ENCODE data around the gene MLN.

DNA sequence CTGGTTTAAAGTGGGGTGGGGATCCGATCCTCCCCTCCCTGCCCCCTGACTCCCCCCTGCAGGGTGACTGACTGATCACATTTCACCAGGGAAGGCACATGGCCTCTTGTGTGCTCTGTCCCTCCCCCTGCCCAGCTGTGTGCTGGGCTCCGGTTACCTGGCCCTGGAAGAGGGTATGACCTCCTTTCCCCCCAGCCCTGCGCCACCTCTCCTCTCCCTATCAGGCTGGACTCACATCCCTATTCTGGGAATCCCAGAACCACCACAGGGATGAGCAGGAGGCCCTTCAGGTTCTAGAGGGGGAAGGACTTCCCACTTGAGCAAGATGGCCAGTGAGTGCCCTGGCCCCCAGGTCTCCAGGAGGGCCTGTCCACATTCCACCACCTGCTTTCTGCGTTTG, 55.0 kb downstream of the MLN start:
- TF ChIP-seq, protein P1, sequence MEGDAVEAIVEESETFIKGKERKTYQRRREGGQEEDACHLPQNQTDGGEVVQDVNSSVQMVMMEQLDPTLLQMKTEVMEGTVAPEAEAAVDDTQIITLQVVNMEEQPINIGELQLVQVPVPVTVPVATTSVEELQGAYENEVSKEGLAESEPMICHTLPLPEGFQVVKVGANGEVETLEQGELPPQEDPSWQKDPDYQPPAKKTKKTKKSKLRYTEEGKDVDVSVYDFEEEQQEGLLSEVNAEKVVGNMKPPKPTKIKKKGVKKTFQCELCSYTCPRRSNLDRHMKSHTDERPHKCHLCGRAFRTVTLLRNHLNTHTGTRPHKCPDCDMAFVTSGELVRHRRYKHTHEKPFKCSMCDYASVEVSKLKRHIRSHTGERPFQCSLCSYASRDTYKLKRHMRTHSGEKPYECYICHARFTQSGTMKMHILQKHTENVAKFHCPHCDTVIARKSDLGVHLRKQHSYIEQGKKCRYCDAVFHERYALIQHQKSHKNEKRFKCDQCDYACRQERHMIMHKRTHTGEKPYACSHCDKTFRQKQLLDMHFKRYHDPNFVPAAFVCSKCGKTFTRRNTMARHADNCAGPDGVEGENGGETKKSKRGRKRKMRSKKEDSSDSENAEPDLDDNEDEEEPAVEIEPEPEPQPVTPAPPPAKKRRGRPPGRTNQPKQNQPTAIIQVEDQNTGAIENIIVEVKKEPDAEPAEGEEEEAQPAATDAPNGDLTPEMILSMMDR (IDR thresholded peaks at IDR 0.05) = no peak
- TF ChIP-seq POLR2A (IDR thresholded peaks at IDR 0.05) = no peak

All from esophagus squamous epithelium (tissue), 4 donors.